ENCODE results near the gene NACC1. TPM values are rescaled to one million over a fixed set of nuclear protein-coding genes. Genes with fewer than 3 reads are reported as not detected.
"Not testable (repeated sequence)": the region's sequence is repeated elsewhere in the genome, so short reads cannot be mapped to it uniquely, and the experiment has no call there.

NACC1 gene
- total RNA-seq, 1 experiment from 2014 or later, result 80.9 TPM

DNA sequence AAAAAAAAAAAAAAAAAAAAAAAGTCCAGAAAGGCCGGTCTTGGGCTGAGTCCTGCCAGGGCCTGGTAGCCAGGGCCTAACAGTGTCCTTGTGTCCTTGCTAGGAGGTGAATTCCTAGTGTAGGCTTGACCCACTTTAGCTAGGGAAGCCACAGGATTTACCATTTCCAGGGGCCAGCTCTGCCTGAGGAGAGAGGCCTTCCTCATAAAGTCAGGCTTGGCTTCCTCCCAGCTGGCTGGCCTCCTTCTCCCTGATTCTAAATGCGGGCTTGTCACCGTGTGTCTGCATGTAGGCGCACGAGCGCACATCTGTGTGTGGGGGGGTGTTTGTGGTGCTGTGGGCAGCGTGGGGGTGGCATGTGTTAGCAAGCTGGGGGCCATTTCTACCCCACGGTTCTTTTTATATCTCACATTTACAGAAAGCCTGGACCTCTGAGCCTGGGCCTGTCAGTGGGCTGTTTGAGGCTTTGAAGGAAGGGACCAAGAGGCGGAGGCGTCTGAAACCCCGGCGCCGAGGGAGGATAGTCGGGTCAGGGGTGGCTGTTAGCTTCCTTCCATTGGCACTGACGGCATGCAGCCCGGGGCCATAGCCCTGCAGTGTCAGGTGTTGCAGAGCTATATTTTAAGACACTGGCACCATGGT is 63.8 kb downstream of the NACC1 start:
- TF ChIP-seq, protein P1, sequence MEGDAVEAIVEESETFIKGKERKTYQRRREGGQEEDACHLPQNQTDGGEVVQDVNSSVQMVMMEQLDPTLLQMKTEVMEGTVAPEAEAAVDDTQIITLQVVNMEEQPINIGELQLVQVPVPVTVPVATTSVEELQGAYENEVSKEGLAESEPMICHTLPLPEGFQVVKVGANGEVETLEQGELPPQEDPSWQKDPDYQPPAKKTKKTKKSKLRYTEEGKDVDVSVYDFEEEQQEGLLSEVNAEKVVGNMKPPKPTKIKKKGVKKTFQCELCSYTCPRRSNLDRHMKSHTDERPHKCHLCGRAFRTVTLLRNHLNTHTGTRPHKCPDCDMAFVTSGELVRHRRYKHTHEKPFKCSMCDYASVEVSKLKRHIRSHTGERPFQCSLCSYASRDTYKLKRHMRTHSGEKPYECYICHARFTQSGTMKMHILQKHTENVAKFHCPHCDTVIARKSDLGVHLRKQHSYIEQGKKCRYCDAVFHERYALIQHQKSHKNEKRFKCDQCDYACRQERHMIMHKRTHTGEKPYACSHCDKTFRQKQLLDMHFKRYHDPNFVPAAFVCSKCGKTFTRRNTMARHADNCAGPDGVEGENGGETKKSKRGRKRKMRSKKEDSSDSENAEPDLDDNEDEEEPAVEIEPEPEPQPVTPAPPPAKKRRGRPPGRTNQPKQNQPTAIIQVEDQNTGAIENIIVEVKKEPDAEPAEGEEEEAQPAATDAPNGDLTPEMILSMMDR (IDR thresholded peaks at IDR 0.05; ENCODE audit: unreplicated experiment), result no peak
- no peak overlapping the region for H3K4me3 Mint-ChIP-seq (ENCODE audit: low read depth, unreplicated experiment)
- intact Hi-C loops (cut with micrococcal nuclease; ENCODE audit: unreplicated experiment), result no loop called here
- BruUV-seq (replicated peaks), result no TSS peak
- H3K36me3 Mint-ChIP-seq (ENCODE audit: insufficient read depth, unreplicated experiment), result no peaks in the 10 kb centered on the region
- no peaks in the 10 kb centered on the region for H3K9me3 Mint-ChIP-seq (ENCODE audit: low read depth, unreplicated experiment)
- H3K27ac Mint-ChIP-seq (ENCODE audit: unreplicated experiment), result no peak overlapping the region
- CTCF ChIA-PET, result interaction anchor here (0.7 kb wide), 2 partner anchors 17 to 501 kb away, joined by 3 to 4 read pairs; no protein-coding TSS in a partner anchor
- no peak for DNase-seq
- no peaks in the 10 kb centered on the region for H3K4me1 Mint-ChIP-seq (ENCODE audit: low read depth, unreplicated experiment)
- no peaks in the 10 kb centered on the region for H3K27me3 Mint-ChIP-seq (ENCODE audit: unreplicated experiment)

DNA sequence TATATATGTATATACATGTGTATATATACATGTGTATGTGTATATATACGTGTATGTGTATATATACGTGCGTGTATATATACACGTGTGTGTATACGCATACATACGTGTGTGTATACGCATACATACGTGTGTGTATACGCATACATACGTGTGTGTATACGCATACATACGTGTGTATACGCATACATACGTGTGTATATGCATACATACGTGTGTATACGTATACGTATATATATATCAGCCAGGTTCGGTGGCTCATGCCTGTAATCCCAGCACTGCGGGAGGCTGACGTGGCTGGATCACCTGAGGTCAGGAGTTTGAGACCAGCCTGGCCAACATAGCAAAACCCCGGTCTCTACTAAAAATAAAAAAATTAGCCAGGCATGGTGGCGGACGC is 66.9 kb downstream of the NACC1 start:
- intact Hi-C loops (cut with micrococcal nuclease; ENCODE audit: unreplicated experiment); H3K9me3 Mint-ChIP-seq (ENCODE audit: low read depth, unreplicated experiment); CTCF ChIA-PET; H3K4me3 Mint-ChIP-seq (ENCODE audit: low read depth, unreplicated experiment); H3K4me1 Mint-ChIP-seq (ENCODE audit: low read depth, unreplicated experiment); DNase-seq; H3K36me3 Mint-ChIP-seq (ENCODE audit: insufficient read depth, unreplicated experiment); H3K27me3 Mint-ChIP-seq (ENCODE audit: unreplicated experiment); BruUV-seq (replicated peaks); H3K27ac Mint-ChIP-seq (ENCODE audit: unreplicated experiment): not testable (repeated sequence)

DNA sequence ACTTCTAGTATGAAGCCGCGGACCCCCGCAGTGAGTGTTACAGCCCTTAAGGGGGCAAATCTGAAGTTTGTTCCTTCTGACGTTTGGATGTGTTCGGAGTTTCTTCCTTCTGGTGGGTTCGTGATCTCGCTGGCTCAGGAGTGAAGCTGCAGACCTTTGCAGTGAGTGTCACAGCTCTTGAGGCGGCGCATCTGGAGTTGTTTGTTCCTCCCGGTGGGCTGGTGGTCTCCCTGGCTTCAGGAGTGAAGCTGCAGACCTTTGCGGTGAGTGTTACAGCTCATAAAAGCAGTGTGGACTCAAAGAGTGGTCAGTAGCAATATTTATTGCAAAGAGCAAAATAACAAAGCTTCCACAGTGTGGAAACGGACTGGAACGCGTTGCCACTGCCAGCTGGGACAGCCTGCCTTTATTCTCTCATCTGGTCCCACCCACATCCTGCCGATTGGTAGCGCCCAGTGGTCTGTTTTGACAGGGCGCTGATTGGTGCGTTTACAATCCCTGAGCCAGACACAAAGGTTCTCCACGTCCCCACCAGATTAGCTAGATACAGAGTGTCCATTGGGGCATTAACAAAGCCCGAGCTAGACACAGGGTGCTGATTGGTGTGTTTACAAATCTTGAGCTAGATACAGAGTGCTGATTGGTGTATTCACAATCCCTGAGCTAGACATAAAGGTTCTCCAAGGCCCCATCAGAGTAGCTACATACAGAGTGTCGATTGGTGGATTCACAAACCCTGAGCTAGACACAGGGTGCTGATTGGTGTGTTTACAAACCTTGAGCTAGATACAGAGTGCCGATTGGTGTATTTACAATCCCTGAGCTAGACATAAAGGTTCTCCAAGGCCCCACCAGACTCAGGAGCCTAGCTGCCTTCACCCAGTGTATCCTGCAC is 67.9 kb downstream of the NACC1 start:
- H3K27ac Mint-ChIP-seq (ENCODE audit: unreplicated experiment); H3K36me3 Mint-ChIP-seq (ENCODE audit: insufficient read depth, unreplicated experiment); intact Hi-C loops (cut with micrococcal nuclease; ENCODE audit: unreplicated experiment); BruUV-seq (replicated peaks); H3K27me3 Mint-ChIP-seq (ENCODE audit: unreplicated experiment); H3K4me1 Mint-ChIP-seq (ENCODE audit: low read depth, unreplicated experiment); CTCF ChIA-PET; H3K9me3 Mint-ChIP-seq (ENCODE audit: low read depth, unreplicated experiment); H3K4me3 Mint-ChIP-seq (ENCODE audit: low read depth, unreplicated experiment); DNase-seq: not testable (repeated sequence)

DNA sequence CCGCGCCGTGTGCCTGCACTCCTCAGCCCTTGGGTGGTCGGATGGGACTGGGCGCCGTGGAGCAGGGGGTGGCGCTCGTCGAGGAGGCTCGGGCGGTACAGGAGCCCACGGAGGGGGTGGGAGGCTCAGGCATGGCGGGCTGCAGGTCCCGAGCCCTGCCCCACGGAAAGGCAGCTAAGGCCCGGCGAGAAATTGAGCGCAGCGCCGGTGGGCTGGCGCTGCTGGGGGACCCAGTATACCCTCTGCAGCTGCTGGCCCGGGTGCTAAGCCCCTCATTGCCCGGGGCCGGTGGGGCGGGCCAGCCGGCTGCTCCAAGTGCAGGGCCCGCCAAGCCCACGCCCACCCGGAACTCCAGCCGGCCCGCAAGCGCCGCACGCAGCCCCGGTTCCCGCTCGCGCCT is 68.6 kb downstream of the NACC1 start:
- CTCF ChIA-PET; H3K9me3 Mint-ChIP-seq (ENCODE audit: low read depth, unreplicated experiment); H3K36me3 Mint-ChIP-seq (ENCODE audit: insufficient read depth, unreplicated experiment); BruUV-seq (replicated peaks); intact Hi-C loops (cut with micrococcal nuclease; ENCODE audit: unreplicated experiment); H3K27me3 Mint-ChIP-seq (ENCODE audit: unreplicated experiment); DNase-seq; H3K27ac Mint-ChIP-seq (ENCODE audit: unreplicated experiment); H3K4me3 Mint-ChIP-seq (ENCODE audit: low read depth, unreplicated experiment); H3K4me1 Mint-ChIP-seq (ENCODE audit: low read depth, unreplicated experiment): not testable (repeated sequence)

GRCh38 chr19:13187419-13187818 is 69.4 kb downstream of the NACC1 start:
- Mint-ChIP-seq H3K4me3 (ENCODE audit: low read depth, unreplicated experiment) (no peak overlapping the region), H3K4me1 (ENCODE audit: low read depth, unreplicated experiment) (no peaks in the 10 kb centered on the region), H3K27me3 (ENCODE audit: unreplicated experiment) (no peaks in the 10 kb centered on the region), H3K9me3 (ENCODE audit: low read depth, unreplicated experiment) (no peaks in the 10 kb centered on the region), H3K27ac (ENCODE audit: unreplicated experiment) (no peak overlapping the region), H3K36me3 (ENCODE audit: insufficient read depth, unreplicated experiment) (no peaks in the 10 kb centered on the region)
- intact Hi-C loops (cut with micrococcal nuclease; ENCODE audit: unreplicated experiment), result no loop called here
- TF ChIP-seq, protein P1 (IDR thresholded peaks at IDR 0.05; ENCODE audit: unreplicated experiment), result no peak
- CTCF ChIA-PET, result interaction anchor here (0.7 kb wide), 1 partner anchor 210 kb away, joined by 3 read pairs; no protein-coding TSS in a partner anchor
- no peak for DNase-seq
- BruUV-seq (replicated peaks), result no TSS peak

Data from Calu3 (cell line).